Erythroblast (primary cell): Measurements from ENCODE around the gene MED27.

Source experiments
- GATA1 ChIP-seq: IDR thresholded peaks from 2 replicates; pipeline ENCODE4 v1.6.1; 2011; ENCODE audit warnings: low read depth, mild to moderate bottlenecking, control low read depth, low read length, moderate library complexity
- POLR2A ChIP-seq: IDR thresholded peaks from 2 replicates; pipeline ENCODE4 v1.6.1; 2011; ENCODE audit warnings: mild to moderate bottlenecking, low read length

DNA sequence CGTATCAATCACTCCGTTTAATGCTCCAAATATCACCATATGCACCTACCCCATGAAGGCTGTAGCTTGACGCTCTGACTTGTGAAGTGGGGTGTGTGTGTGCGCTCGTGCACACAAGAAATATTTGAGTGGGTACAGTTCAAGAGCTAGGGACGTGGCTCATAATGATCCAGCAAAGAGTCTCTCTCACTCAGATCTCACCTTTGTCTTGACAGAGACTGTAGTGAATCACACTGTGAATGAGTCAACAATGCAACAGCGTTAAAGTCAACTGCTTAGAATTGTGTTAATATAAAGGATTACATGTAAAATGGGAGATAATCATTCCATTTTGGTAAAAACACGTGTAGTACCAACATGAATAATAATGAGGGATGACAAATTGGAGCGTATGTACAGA lies 119.4 kb downstream of the MED27 start:
- TF ChIP-seq POLR2A (no peak), GATA1 (no peak)
